Esophagus squamous epithelium (tissue), 5 donors: ENCODE data around the gene SETD5. TPM values are rescaled to one million over a fixed set of nuclear protein-coding genes. Genes with fewer than 3 reads are reported as not detected.

Experiments
- DNase-seq: peaks from one replicate; lab custom pipeline; 2025; lab: John Stamatoyannopoulos, UW
- H3K27ac ChIP-seq, 4 donors: fragments of 200-600 bp; sonication (generic); one replicate each; pipeline ENCODE4 v1.5.1; 2016 to 2019; ENCODE audit warnings: mild to moderate bottlenecking in 1 of 4
- H3K27me3 ChIP-seq, 4 donors: fragments of 200-600 bp; sonication (generic); 1 replicate in 3 of 4; 2 replicates in 1 of 4; pipeline versions ENCODE4 v1.5.1 to v1.6.0; 2017 to 2021; ENCODE audit warnings: antibody characterized with exemption in 1 of 4
- H3K36me3 ChIP-seq, 3 donors: fragments of 200-600 bp; sonication (generic); one replicate each; pipeline ENCODE4 v1.5.1; 2016 to 2019
- H3K4me1 ChIP-seq, 3 donors: fragments of 200-600 bp; sonication (generic); one replicate each; pipeline ENCODE4 v1.5.1; 2017 to 2019
- H3K4me3 ChIP-seq, 4 donors: fragments of 200-600 bp; sonication (generic); 1 replicate in 3 of 4; 2 replicates in 1 of 4; pipeline ENCODE4 v1.5.1; 2016 to 2019; ENCODE audit warnings: mild to moderate bottlenecking in 2 of 4, moderate library complexity in 1 of 4
- H3K9me3 ChIP-seq, 3 donors: fragments of 200-600 bp; sonication (generic); one replicate each; pipeline ENCODE4 v1.5.1; 2016 to 2019
- POLR2A ChIP-seq, 4 donors: fragments of 450-650 bp; IDR thresholded peaks; one replicate each; pipeline ENCODE4 v1.6.1; 2017; ENCODE audit warnings: antibody characterized with exemption in 4 of 4, mild to moderate bottlenecking in 4 of 4, moderate library complexity in 3 of 4
- WGBS, 2 donors: methylation state at CpG; one replicate each; pipeline ENCODE4 v1.1.5; 2018; 5-methylcytosine and 5-hydroxymethylcytosine counted together
- intact Hi-C: fragments of 100-400 bp; cut with DNase I; formaldehyde crosslinking; loops from one replicate; pipeline ENCODE4 v1.15.0; 2022
- total RNA-seq, 4 donors: library from RNA; depleted of rRNA; stranded (reverse); fragments of >200 nt; gene quantifications; one replicate each; pipeline ENCODE4 v1.1.0, GENCODE V29; 2016
- TF ChIP-seq, protein P1 (sequence below), 6 experiments: fragments of 450-650 bp in 4 of 6; fragments of 200-600 bp in 2 of 6; sonication (generic) in 2 of 6; IDR thresholded peaks; one replicate each; pipeline ENCODE4 v1.5.1; 2016 to 2019; ENCODE audit warnings: antibody characterized with exemption in 6 of 6, mild to moderate bottlenecking in 4 of 6, moderate library complexity in 4 of 6
- donor health status: DM: yes; HTN: yes; CAD: no.

SETD5 gene
- total RNA-seq, 4 donors from 2014 or later = 41.8 to 89.3 (median 54.4) TPM

GRCh38 chr3:9512456-9513045, 115.1 kb downstream of the SETD5 start:
- Histone ChIP-seq H3K27ac (no peak overlapping the region), H3K4me1 (no peaks in the 10 kb centered on the region), H3K9me3 (no peaks in the 10 kb centered on the region), H3K36me3 (no peaks in the 10 kb centered on the region), H3K4me3 (no peak overlapping the region), H3K27me3 (peaks cover 3 to 45% (median 6%) of the 10 kb centered on the region in 4 donors)
- intact Hi-C loops = no loop called here
- no peak for TF ChIP-seq POLR2A (IDR thresholded peaks at IDR 0.05)
- TF ChIP-seq, protein P1, sequence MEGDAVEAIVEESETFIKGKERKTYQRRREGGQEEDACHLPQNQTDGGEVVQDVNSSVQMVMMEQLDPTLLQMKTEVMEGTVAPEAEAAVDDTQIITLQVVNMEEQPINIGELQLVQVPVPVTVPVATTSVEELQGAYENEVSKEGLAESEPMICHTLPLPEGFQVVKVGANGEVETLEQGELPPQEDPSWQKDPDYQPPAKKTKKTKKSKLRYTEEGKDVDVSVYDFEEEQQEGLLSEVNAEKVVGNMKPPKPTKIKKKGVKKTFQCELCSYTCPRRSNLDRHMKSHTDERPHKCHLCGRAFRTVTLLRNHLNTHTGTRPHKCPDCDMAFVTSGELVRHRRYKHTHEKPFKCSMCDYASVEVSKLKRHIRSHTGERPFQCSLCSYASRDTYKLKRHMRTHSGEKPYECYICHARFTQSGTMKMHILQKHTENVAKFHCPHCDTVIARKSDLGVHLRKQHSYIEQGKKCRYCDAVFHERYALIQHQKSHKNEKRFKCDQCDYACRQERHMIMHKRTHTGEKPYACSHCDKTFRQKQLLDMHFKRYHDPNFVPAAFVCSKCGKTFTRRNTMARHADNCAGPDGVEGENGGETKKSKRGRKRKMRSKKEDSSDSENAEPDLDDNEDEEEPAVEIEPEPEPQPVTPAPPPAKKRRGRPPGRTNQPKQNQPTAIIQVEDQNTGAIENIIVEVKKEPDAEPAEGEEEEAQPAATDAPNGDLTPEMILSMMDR (IDR thresholded peaks at IDR 0.05) = no peak
- DNase-seq = no peak
- WGBS, 2 donors = 62 to 67% methylated on average over 7 of the region's 7 CpGs

- Histone ChIP-seq H3K27ac (no peak overlapping the region), H3K27me3 (peaks cover 0 to 28% (median 1%) of the 10 kb centered on the region in 4 donors), H3K4me3 (no peak overlapping the region), H3K9me3 (no peaks in the 10 kb centered on the region), H3K4me1 (no peaks in the 10 kb centered on the region), H3K36me3 (no peaks in the 10 kb centered on the region)
- TF ChIP-seq POLR2A (IDR thresholded peaks at IDR 0.05) = no peak
- TF ChIP-seq, protein P1 (IDR thresholded peaks at IDR 0.05) = no peak
- 55 to 56% methylated on average over 4 of the region's 4 CpGs for WGBS, 2 donors
- intact Hi-C loops = no loop called here
- no peak for DNase-seq
Measured at GRCh38 chr3:9514306-9514705, 116.9 kb downstream of the SETD5 start.

DNA sequence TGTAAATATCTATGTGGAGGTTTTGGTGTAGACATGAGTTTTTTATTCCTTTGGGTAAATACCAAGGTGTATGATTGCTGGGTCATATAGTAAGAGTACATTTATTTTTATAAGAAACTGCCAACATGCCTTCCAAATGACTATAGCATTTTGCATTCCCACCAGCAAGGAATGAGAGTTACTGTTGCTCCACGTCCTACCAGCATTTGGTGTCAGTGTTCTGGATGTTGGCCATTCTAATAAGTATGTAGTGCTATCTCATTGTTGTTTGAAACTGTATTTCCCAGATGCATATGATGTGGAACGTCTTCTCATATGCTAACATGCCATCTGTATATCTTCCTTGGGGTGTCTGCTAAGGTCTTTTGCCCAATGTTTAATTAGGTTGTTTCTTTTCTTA, 117.5 kb downstream of the SETD5 start:
- Histone ChIP-seq H3K36me3 (no peaks in the 10 kb centered on the region), H3K4me3 (no peak overlapping the region), H3K9me3 (no peaks in the 10 kb centered on the region), H3K27ac (no peak overlapping the region), H3K4me1 (no peaks in the 10 kb centered on the region), H3K27me3 (peaks cover 0 to 21% (median 0%) of the 10 kb centered on the region in 4 donors)
- WGBS, 2 donors = 44 to 63% methylated on average over 2 of the region's 2 CpGs
- no peak for DNase-seq
- intact Hi-C loops = no loop called here
- TF ChIP-seq, protein P1 (IDR thresholded peaks at IDR 0.05) = no peak
- no peak for TF ChIP-seq POLR2A (IDR thresholded peaks at IDR 0.05)

DNA sequence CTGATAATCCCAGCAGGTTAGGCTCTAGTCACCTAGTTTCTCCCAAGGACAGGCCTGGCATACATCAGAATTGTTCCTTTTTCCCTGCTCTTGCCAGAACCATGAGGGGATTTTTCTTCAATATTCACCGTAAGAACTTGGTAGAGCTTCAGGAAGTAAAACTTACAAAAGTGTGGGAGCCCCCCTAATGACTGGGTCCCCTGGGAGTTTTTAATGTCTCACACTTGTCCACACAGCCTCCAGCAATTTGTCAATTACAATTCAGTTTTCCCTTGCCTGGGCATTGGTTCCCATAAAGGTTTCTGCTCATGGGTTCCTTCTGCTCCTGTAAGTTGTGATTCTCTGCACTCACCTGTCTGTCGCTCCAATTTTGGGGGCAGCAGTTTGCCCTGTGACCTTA, 127.7 kb downstream of the SETD5 start:
- Histone ChIP-seq H3K4me3 (no peak overlapping the region), H3K27ac (no peak overlapping the region), H3K36me3 (no peaks in the 10 kb centered on the region), H3K4me1 (no peaks in the 10 kb centered on the region), H3K27me3 (peaks cover 0 to 22% (median 0%) of the 10 kb centered on the region in 4 donors), H3K9me3 (no peaks in the 10 kb centered on the region)
- TF ChIP-seq, protein P1 (IDR thresholded peaks at IDR 0.05) = no peak
- no peak for TF ChIP-seq POLR2A (IDR thresholded peaks at IDR 0.05)
- DNase-seq = no peak
- 72 to 82% methylated on average over 2 of the region's 2 CpGs for WGBS, 2 donors
- intact Hi-C loops = no loop called here

Other genes starting within 250 kb of the SETD5 start
- gene SRGAP3, start 148.0 kb upstream of the SETD5 start, total RNA-seq = 10 to 100 TPM in 1 of 4 donors, 1 to 10 TPM in 3; 4.0 to 15.8 (median 6.6) TPM
- gene THUMPD3, start 34.6 kb upstream of the SETD5 start, total RNA-seq = 10 to 100 TPM; 18.9 to 32.8 (median 31.1) TPM
- under 1 TPM in 1 of 4 donors, not detected in 3; 0.23 TPM for gene LHFPL4, start 156.2 kb downstream of the SETD5 start, total RNA-seq